WTC11 (cell line): ENCODE data around the gene CCDC9. TPM values are rescaled to one million over a fixed set of nuclear protein-coding genes. Genes with fewer than 3 reads are reported as not detected.

ENCODE experiments used
- AR ChIP-seq: fragments of 250-450 bp; sonication (Bioruptor Pico); IDR thresholded peaks from 2 replicates; pipeline ENCODE4 v1.9.0; 2021; ENCODE audit warnings: mild to moderate bottlenecking
- ATF1 ChIP-seq: sonication (generic); formaldehyde crosslinking; IDR thresholded peaks from 2 replicates; pipeline ENCODE4 v1.8.1; 2023; ENCODE audit warnings: mild to moderate bottlenecking, moderate library complexity, missing genetic modification reagents
- CBFB ChIP-seq: sonication (generic); formaldehyde crosslinking; IDR thresholded peaks from 2 replicates; pipeline ENCODE4 v1.8.1; 2022; ENCODE audit warnings: mild to moderate bottlenecking, low read depth, missing genetic modification reagents
- E2F4 ChIP-seq: sonication (generic); formaldehyde crosslinking; IDR thresholded peaks from 2 replicates; pipeline ENCODE4 v1.8.1; 2022; ENCODE audit warnings: low read depth, mild to moderate bottlenecking, moderate library complexity, missing genetic modification reagents, borderline replicate concordance
- ELF4 ChIP-seq: sonication (generic); formaldehyde crosslinking; IDR thresholded peaks from 2 replicates; pipeline ENCODE4 v1.8.1; 2022; ENCODE audit warnings: low read depth, mild to moderate bottlenecking, moderate library complexity, missing genetic modification reagents
- ESRRA ChIP-seq: sonication (generic); formaldehyde crosslinking; IDR thresholded peaks from 2 replicates; pipeline ENCODE4 v1.8.1; 2022; ENCODE audit warnings: mild to moderate bottlenecking, missing genetic modification reagents, borderline replicate concordance
- ETV6 ChIP-seq: sonication (generic); formaldehyde crosslinking; IDR thresholded peaks from 2 replicates; pipeline ENCODE4 v1.8.1; 2022; ENCODE audit warnings: mild to moderate bottlenecking, missing genetic modification reagents
- GRHL2 ChIP-seq: fragments of 250-450 bp; sonication (Bioruptor Pico); IDR thresholded peaks from 2 replicates; pipeline ENCODE4 v1.8.0; 2022; ENCODE audit warnings: mild to moderate bottlenecking, moderate library complexity; ENCODE audit not compliant: insufficient replicate concordance, severe bottlenecking
- JUN ChIP-seq: sonication (generic); formaldehyde crosslinking; IDR thresholded peaks from 2 replicates; pipeline ENCODE4 v1.8.0; 2023; ENCODE audit warnings: mild to moderate bottlenecking, missing genetic modification reagents
- MXD4 ChIP-seq: fragments of 250-450 bp; sonication (Bioruptor Pico); IDR thresholded peaks from 2 replicates; pipeline ENCODE4 v1.8.0; 2021; ENCODE audit warnings: mild to moderate bottlenecking, moderate library complexity, borderline replicate concordance
- NR1H2 ChIP-seq: sonication (generic); formaldehyde crosslinking; IDR thresholded peaks from 2 replicates; pipeline ENCODE4 v1.9.0; 2021; ENCODE audit warnings: mild to moderate bottlenecking, moderate library complexity, missing genetic modification reagents
- PRDM15 ChIP-seq: sonication (generic); formaldehyde crosslinking; IDR thresholded peaks from 2 replicates; pipeline ENCODE4 v1.8.0; 2022; ENCODE audit warnings: missing genetic modification reagents
- SMAD4 ChIP-seq: sonication (generic); formaldehyde crosslinking; IDR thresholded peaks from 2 replicates; pipeline ENCODE4 v1.8.0; 2022; ENCODE audit warnings: mild to moderate bottlenecking, missing genetic modification reagents
- SP1 ChIP-seq: sonication (generic); formaldehyde crosslinking; conservative IDR thresholded peaks from 2 replicates; pipeline ENCODE4 v1.8.1; 2022; ENCODE audit warnings: missing genetic modification reagents
- TCF7 ChIP-seq: sonication (generic); formaldehyde crosslinking; IDR thresholded peaks from 2 replicates; pipeline ENCODE4 v1.8.0; 2022; ENCODE audit warnings: mild to moderate bottlenecking, low read depth, missing genetic modification reagents, moderate library complexity
- USF2 ChIP-seq: sonication (generic); formaldehyde crosslinking; IDR thresholded peaks from 2 replicates; pipeline ENCODE4 v1.8.1; 2023; ENCODE audit warnings: mild to moderate bottlenecking, missing genetic modification reagents, moderate library complexity
- ZBTB21 ChIP-seq: sonication (generic); formaldehyde crosslinking; IDR thresholded peaks from 2 replicates; pipeline ENCODE4 v1.8.1; 2023; ENCODE audit warnings: mild to moderate bottlenecking, missing genetic modification reagents, borderline replicate concordance
- ZNF281 ChIP-seq: sonication (generic); formaldehyde crosslinking; IDR thresholded peaks from 2 replicates; pipeline ENCODE4 v1.8.0; 2023; ENCODE audit warnings: mild to moderate bottlenecking, missing genetic modification reagents
- ZNF317 ChIP-seq: sonication (generic); formaldehyde crosslinking; IDR thresholded peaks from 2 replicates; pipeline ENCODE4 v1.8.1; 2023; ENCODE audit warnings: low read depth, mild to moderate bottlenecking, moderate library complexity, missing genetic modification reagents, borderline replicate concordance
- ZNF396 ChIP-seq: fragments of 250-450 bp; sonication (Bioruptor Pico); IDR thresholded peaks from 2 replicates; pipeline ENCODE4 v1.8.0; 2021; ENCODE audit warnings: mild to moderate bottlenecking, moderate library complexity, borderline replicate concordance
- ZNF416 ChIP-seq: fragments of 250-450 bp; sonication (Bioruptor Pico); IDR thresholded peaks from 2 replicates; pipeline ENCODE4 v1.9.0; 2021; ENCODE audit warnings: mild to moderate bottlenecking, inconsistent platforms
- ZNF671 ChIP-seq: fragments of 250-450 bp; sonication (Bioruptor Pico); IDR thresholded peaks from 2 replicates; pipeline ENCODE4 v1.8.0; 2021; ENCODE audit warnings: mild to moderate bottlenecking
- total RNA-seq: library from RNA; stranded (reverse); gene quantifications from 3 replicates; pipeline ENCODE4 v1.2.3, GENCODE V29; 2021
- TF ChIP-seq, protein P1 (sequence below): sonication (generic); formaldehyde crosslinking; IDR thresholded peaks from 2 replicates; pipeline ENCODE4 v1.8.0; 2022; ENCODE audit warnings: mild to moderate bottlenecking, missing genetic modification reagents
- TF ChIP-seq, protein P2 (sequence below): sonication (generic); formaldehyde crosslinking; IDR thresholded peaks from 2 replicates; pipeline ENCODE4 v1.8.1; 2023; ENCODE audit warnings: mild to moderate bottlenecking, missing genetic modification reagents, moderate library complexity

CCDC9 gene
- total RNA-seq, 1 experiment from 2014 or later, result 37.7 TPM

- TF ChIP-seq TCF7 (CRISPR knock-in tag), result peak; percentile 31; the same call in 1 of the 2 replicates
- no peak for TF ChIP-seq PRDM15 (CRISPR knock-in tag)
- TF ChIP-seq NR1H2, result no peak
- no peak for TF ChIP-seq ATF1
- no peak for TF ChIP-seq ZNF317 (CRISPR knock-in tag)
- TF ChIP-seq, protein P1, sequence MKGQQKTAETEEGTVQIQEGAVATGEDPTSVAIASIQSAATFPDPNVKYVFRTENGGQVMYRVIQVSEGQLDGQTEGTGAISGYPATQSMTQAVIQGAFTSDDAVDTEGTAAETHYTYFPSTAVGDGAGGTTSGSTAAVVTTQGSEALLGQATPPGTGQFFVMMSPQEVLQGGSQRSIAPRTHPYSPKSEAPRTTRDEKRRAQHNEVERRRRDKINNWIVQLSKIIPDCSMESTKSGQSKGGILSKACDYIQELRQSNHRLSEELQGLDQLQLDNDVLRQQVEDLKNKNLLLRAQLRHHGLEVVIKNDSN, result no peak
- no peak for TF ChIP-seq ELF4 (CRISPR knock-in tag)
- TF ChIP-seq ZNF416, result no peak
- 0 out of 2 replicates have a peak, but pooled peaks have one; percentile 44 for TF ChIP-seq E2F4 (CRISPR knock-in tag)
- TF ChIP-seq ZNF671 (CRISPR knock-in tag), result no peak
- no peak for TF ChIP-seq SMAD4 (CRISPR knock-in tag)
- no peak for TF ChIP-seq AR (CRISPR knock-in tag)
- no peak for TF ChIP-seq ESRRA (CRISPR knock-in tag)
- TF ChIP-seq SP1 (CRISPR knock-in tag), result peak; percentile 59; the same call in 1 of the 2 replicates
- no peak for TF ChIP-seq MXD4 (CRISPR knock-in tag)
- TF ChIP-seq GRHL2, result no peak
- TF ChIP-seq ETV6 (CRISPR knock-in tag), result no peak
- TF ChIP-seq USF2 (CRISPR knock-in tag), result 0 out of 2 replicates have a peak, but pooled peaks have one; percentile 30
- no peak for TF ChIP-seq ZNF396 (CRISPR knock-in tag)
- TF ChIP-seq JUN (CRISPR knock-in tag), result no peak
- TF ChIP-seq CBFB (CRISPR knock-in tag), result no peak
- TF ChIP-seq, protein P2, sequence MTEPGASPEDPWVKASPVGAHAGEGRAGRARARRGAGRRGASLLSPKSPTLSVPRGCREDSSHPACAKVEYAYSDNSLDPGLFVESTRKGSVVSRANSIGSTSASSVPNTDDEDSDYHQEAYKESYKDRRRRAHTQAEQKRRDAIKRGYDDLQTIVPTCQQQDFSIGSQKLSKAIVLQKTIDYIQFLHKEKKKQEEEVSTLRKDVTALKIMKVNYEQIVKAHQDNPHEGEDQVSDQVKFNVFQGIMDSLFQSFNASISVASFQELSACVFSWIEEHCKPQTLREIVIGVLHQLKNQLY (CRISPR knock-in tag), result no peak
- TF ChIP-seq ZNF281 (CRISPR knock-in tag), result no peak
- TF ChIP-seq ZBTB21 (CRISPR knock-in tag), result peak; percentile 60; the same call in 1 of the 2 replicates
Measured at GRCh38 chr19:47239610-47240296, 16.6 kb upstream of the CCDC9 start (continued).
